H9 (cell line): ENCODE measurements around the gene MTA3. TPM values are rescaled to one million over a fixed set of nuclear protein-coding genes. Genes with fewer than 3 reads are reported as not detected.

ENCODE experiments used
- DNase-seq: peaks from one replicate; pipeline ENCODE4 v3.0.0-alpha.2; 2017
- H2AFZ ChIP-seq: one replicate; pipeline ENCODE4 v1.6.1; 2013; ENCODE audit warnings: mild to moderate bottlenecking, low read length, control low read depth, moderate library complexity
- H2AK5ac ChIP-seq: 2 replicates; pipeline ENCODE4 v1.6.1; 2013; ENCODE audit warnings: low read length, control low read depth, mixed read lengths; ENCODE audit not compliant: insufficient read length
- H2BK120ac ChIP-seq: one replicate; pipeline ENCODE4 v1.6.1; 2013; ENCODE audit warnings: low read depth, mild to moderate bottlenecking, low read length, control low read depth, inconsistent platforms; ENCODE audit not compliant: poor library complexity, severe bottlenecking
- H2BK12ac ChIP-seq: 2 replicates; pipeline ENCODE4 v1.6.1; 2013; ENCODE audit warnings: low read length, control low read depth, mixed read lengths, low read depth; ENCODE audit not compliant: insufficient read length
- H2BK15ac ChIP-seq: 2 replicates; pipeline ENCODE4 v1.6.1; 2013; ENCODE audit warnings: low read depth, low read length, control low read depth
- H2BK20ac ChIP-seq: one replicate; pipeline ENCODE4 v1.6.1; 2013; ENCODE audit warnings: low read depth, mild to moderate bottlenecking, low read length, control low read depth, inconsistent platforms; ENCODE audit not compliant: poor library complexity, severe bottlenecking
- H2BK5ac ChIP-seq: 2 replicates; pipeline ENCODE4 v1.6.1; 2013; ENCODE audit warnings: low read length, control low read depth, mixed read lengths; ENCODE audit not compliant: insufficient read length
- H3K14ac ChIP-seq: 2 replicates; pipeline ENCODE4 v1.6.1; 2013; ENCODE audit warnings: low read length, control low read depth; ENCODE audit not compliant: insufficient read depth
- H3K18ac ChIP-seq: 2 replicates; pipeline ENCODE4 v1.6.1; 2013; ENCODE audit warnings: low read depth, mild to moderate bottlenecking, mixed read lengths, low read length, control low read depth; ENCODE audit not compliant: insufficient read length
- H3K23ac ChIP-seq: 2 replicates; pipeline ENCODE4 v1.6.1; 2013; ENCODE audit warnings: low read length, control low read depth, mixed read lengths, low read depth; ENCODE audit not compliant: insufficient read length
- H3K23me2 ChIP-seq: 2 replicates; pipeline ENCODE4 v1.6.1; 2013; ENCODE audit warnings: low read depth, mild to moderate bottlenecking, mixed read lengths, low read length, control low read depth; ENCODE audit not compliant: insufficient read length, poor library complexity, severe bottlenecking
- H3K27ac ChIP-seq: 2 replicates; pipeline ENCODE4 v1.5.1; 2013; ENCODE audit warnings: low read length, control low read depth, mixed read lengths, low read depth; ENCODE audit not compliant: insufficient read length
- H3K27me3 ChIP-seq: 2 replicates; pipeline ENCODE4 v1.6.1; 2013; ENCODE audit warnings: low read length, control low read depth, inconsistent platforms; ENCODE audit not compliant: insufficient read depth
- H3K4ac ChIP-seq: 2 replicates; pipeline ENCODE4 v1.6.1; 2013; ENCODE audit warnings: low read depth, mild to moderate bottlenecking, control low read depth, inconsistent platforms, low read length, moderate library complexity
- H3K4me1 ChIP-seq: 2 replicates; pipeline ENCODE4 v1.6.1; 2013; ENCODE audit warnings: low read length, control low read depth, inconsistent platforms; ENCODE audit not compliant: insufficient read depth
- H3K4me2 ChIP-seq: 2 replicates; pipeline ENCODE4 v1.6.1; 2013; ENCODE audit warnings: low read length, control low read depth, mixed read lengths; ENCODE audit not compliant: insufficient read length, insufficient read depth
- H3K56ac ChIP-seq: 2 replicates; pipeline ENCODE4 v1.6.1; 2013; ENCODE audit warnings: low read depth, mild to moderate bottlenecking, mixed read lengths, low read length, control low read depth; ENCODE audit not compliant: insufficient read length
- H3K79me1 ChIP-seq: 2 replicates; pipeline ENCODE4 v1.6.1; 2013; ENCODE audit warnings: low read depth, mild to moderate bottlenecking, moderate library complexity, low read length, control low read depth, inconsistent platforms; ENCODE audit not compliant: insufficient read depth, poor library complexity, severe bottlenecking
- H3K79me2 ChIP-seq: 2 replicates; pipeline ENCODE4 v1.6.1; 2013; ENCODE audit warnings: low read length, control low read depth, inconsistent platforms; ENCODE audit not compliant: insufficient read depth
- H3K9ac ChIP-seq: 2 replicates; pipeline ENCODE4 v1.6.1; 2013; ENCODE audit warnings: low read length, control low read depth, mixed read lengths; ENCODE audit not compliant: insufficient read length; ENCODE audit errors: extremely low read depth
- H3K9me3 ChIP-seq: one replicate; pipeline ENCODE4 v1.6.1; 2013; ENCODE audit warnings: low read depth, low read length, inconsistent platforms; ENCODE audit not compliant: control insufficient read depth
- H3T11ph ChIP-seq: one replicate; pipeline ENCODE4 v1.6.1; 2013; ENCODE audit warnings: mild to moderate bottlenecking, low read length, control low read depth, inconsistent platforms
- H4K20me1 ChIP-seq: one replicate; pipeline ENCODE4 v1.6.1; 2013; ENCODE audit not compliant: control insufficient read depth, insufficient read length, insufficient read depth
- H4K5ac ChIP-seq: 2 replicates; pipeline ENCODE4 v1.6.1; 2013; ENCODE audit warnings: low read depth, mild to moderate bottlenecking, mixed read lengths, low read length, control low read depth; ENCODE audit not compliant: insufficient read length
- H4K8ac ChIP-seq: replicated peaks from 2 replicates; pipeline ENCODE4 v1.6.1; 2013; ENCODE audit warnings: low read length, control low read depth, mixed read lengths, low read depth; ENCODE audit not compliant: insufficient read length
- H4K91ac ChIP-seq: 2 replicates; pipeline ENCODE4 v1.6.1; 2013; ENCODE audit warnings: low read depth, mild to moderate bottlenecking, moderate library complexity, mixed read lengths, low read length, control low read depth; ENCODE audit not compliant: insufficient read length
- H3K27ac Mint-ChIP-seq, 3 experiments: 2 replicates in 2 of 3; 3 replicates in 1 of 3; pipeline ENCODE4 v1.8.0; 2020 to 2021; ENCODE audit warnings: mixed read lengths in 3 of 3, mild to moderate bottlenecking in 1 of 3, moderate library complexity in 1 of 3
- H3K27me3 Mint-ChIP-seq: 2 replicates; pipeline ENCODE4 v1.8.0; 2021; ENCODE audit warnings: low read depth, mild to moderate bottlenecking, moderate library complexity, mixed read lengths
- H3K36me3 Mint-ChIP-seq, 3 experiments: 2 replicates in 2 of 3; 3 replicates in 1 of 3; pipeline ENCODE4 v1.8.0; 2020 to 2021; ENCODE audit warnings: low read depth in 3 of 3, mixed read lengths in 3 of 3; ENCODE audit not compliant: insufficient read depth in 1 of 3
- H3K4me1 Mint-ChIP-seq, 2 experiments: 2 replicates each; pipeline ENCODE4 v1.8.0; 2020; ENCODE audit warnings: mixed read lengths in 2 of 2
- H3K4me3 Mint-ChIP-seq, 2 experiments: 2 replicates in 1 of 2; 3 replicates in 1 of 2; pipeline ENCODE4 v1.8.0; 2020 to 2021; ENCODE audit warnings: mild to moderate bottlenecking in 2 of 2, mixed read lengths in 2 of 2, moderate library complexity in 1 of 2
- H3K9me3 Mint-ChIP-seq, 2 experiments: 2 replicates in 1 of 2; 3 replicates in 1 of 2; pipeline ENCODE4 v1.8.0; 2020; ENCODE audit warnings: mild to moderate bottlenecking in 2 of 2, mixed read lengths in 2 of 2, moderate library complexity in 1 of 2
- CTCF ChIP-seq: fragments of 200-600 bp; sonication (generic); conservative IDR thresholded peaks from 3 replicates; pipeline ENCODE4 v1.8.0; 2021; ENCODE audit warnings: antibody characterized with exemption, mild to moderate bottlenecking
- WGBS: extraction: QIAGEN DNeasy Blood & Tissue Kit; methylation state at CpG from one replicate; pipeline ENCODE4 v1.1.7; 2013; ENCODE audit warnings: missing lambda C conversion rate, low lambda C conversion rate, mixed read lengths; ENCODE audit not compliant: insufficient read length; ENCODE audit errors: extremely low coverage; 5-methylcytosine and 5-hydroxymethylcytosine counted together
- total RNA-seq: library from RNA; stranded (reverse); gene quantifications from 2 replicates; pipeline ENCODE4 v1.2.1, GENCODE V29; 2021

Gene MTA3
- total RNA-seq, 1 experiment from 2014 or later, result 253 TPM

- Histone ChIP-seq H3K27ac (no peak overlapping the region), H3K18ac (no peak overlapping the region), H4K8ac (no peak overlapping the region), H3K79me2 (no peaks in the 10 kb centered on the region), H3K4me1 (peaks cover 6% of the 10 kb centered on the region; the same call in 1 of the 2 replicates), H2BK12ac (no peak overlapping the region), H4K91ac (no peak overlapping the region), H4K5ac (no peak overlapping the region), H2BK5ac (no peak overlapping the region), H2BK20ac (no peak overlapping the region), H3K9ac (no peak overlapping the region), H3K4me2 (no peak overlapping the region), H3T11ph (no peak overlapping the region), H3K79me1 (no peaks in the 10 kb centered on the region), H3K4ac (no peak overlapping the region), H3K23ac (no peak overlapping the region), H4K20me1 (no peaks in the 10 kb centered on the region), H2BK15ac (no peak overlapping the region), H3K14ac (no peak overlapping the region), H2BK120ac (no peak overlapping the region), H3K56ac (no peak overlapping the region), H3K27me3 (no peaks in the 10 kb centered on the region), H2AFZ (no peak overlapping the region), H3K23me2 (no peaks in the 10 kb centered on the region), H3K9me3 (no peaks in the 10 kb centered on the region), H2AK5ac (no peak overlapping the region)
- Mint-ChIP-seq H3K27ac (peak overlapping the region in 1 of 3 experiments; percentile 91; a peak in 2 of 7 replicates), H3K4me3 (no peak overlapping the region), H3K9me3 (no peaks in the 10 kb centered on the region), H3K27me3 (no peaks in the 10 kb centered on the region), H3K4me1 (peaks cover 13 to 17% of the 10 kb centered on the region in 2 experiments), H3K36me3 (peaks cover 0 to 1% (median 0%) of the 10 kb centered on the region in 3 experiments; a peak in 1 of 7 replicates)
- TF ChIP-seq CTCF, result no peak
- no peak for DNase-seq
- WGBS, result no CpG with 5 or more reads among the region's 2 CpGs
These were observed 153.5 kb downstream of the MTA3 start for GRCh38 chr2:42721898-42722297.
